Panc1 (cell line): ENCODE measurements around the gene SNRNP48. TPM values are rescaled to one million over a fixed set of nuclear protein-coding genes. Genes with fewer than 3 reads are reported as not detected.

Experiments
- ATAC-seq: fragments of 200-7000 bp; cut with Tn5 transposase; 2 replicates; pipeline ENCODE4 v1.9.1; 2020; ENCODE audit warnings: mild to moderate bottlenecking, moderate library complexity
- BruUV-seq: library from RNA; stranded (reverse); fragments of 400-500 nt; replicated peaks from 2 replicates; lab custom pipeline; 2021; lab: Mats Ljungman, UMichigan
- CTCF ChIA-PET: fragments of 300-600 bp; sonication (Branson Sonifier 250); formaldehyde crosslinking; loops from one replicate; lab custom pipeline; 2022; ENCODE audit warnings: antibody characterized with exemption; lab: Charles Lee
- POLR2A ChIA-PET: fragments of 300-600 bp; sonication (Branson Sonifier 250); formaldehyde crosslinking; loops from one replicate; lab custom pipeline; 2022; ENCODE audit warnings: antibody characterized with exemption; lab: Charles Lee
- DNase-seq: peaks from one replicate; pipeline ENCODE4 v3.0.0-alpha.2; 2010; ENCODE audit warnings: low read depth, low spot score
- H3K27ac ChIP-seq: 2 replicates; pipeline ENCODE4 v1.5.1; 2011; ENCODE audit warnings: mild to moderate bottlenecking, low read length, inconsistent platforms
- H3K27me3 ChIP-seq: fragments of 200-500 bp; sonication (Bioruptor generic); 2 replicates; pipeline ENCODE4 v1.6.0; 2014; ENCODE audit warnings: low read length, inconsistent platforms; ENCODE audit not compliant: control insufficient read depth, insufficient read depth
- H3K36me3 ChIP-seq: fragments of 200-500 bp; sonication (Bioruptor generic); 2 replicates; pipeline ENCODE4 v1.5.1; 2014; ENCODE audit warnings: inconsistent platforms, mild to moderate bottlenecking, low read length, moderate library complexity; ENCODE audit not compliant: control insufficient read depth, insufficient read depth
- H3K4me1 ChIP-seq: 2 replicates; pipeline ENCODE4 v1.5.1; 2011; ENCODE audit warnings: inconsistent platforms, mild to moderate bottlenecking, low read length, moderate library complexity; ENCODE audit not compliant: control insufficient read depth, insufficient read depth
- H3K4me3 ChIP-seq, 2 experiments: 2 replicates each; pipeline ENCODE4 v1.5.1; 2011 to 2012; ENCODE audit warnings: low read depth in 2 of 2, low read length in 2 of 2, mild to moderate bottlenecking in 2 of 2, inconsistent platforms in 1 of 2, moderate library complexity in 1 of 2
- H3K9me3 ChIP-seq: fragments of 200-500 bp; sonication (Bioruptor generic); 2 replicates; pipeline ENCODE4 v1.5.1; 2014; ENCODE audit warnings: low read depth, mild to moderate bottlenecking, inconsistent platforms, low read length, moderate library complexity; ENCODE audit not compliant: control insufficient read depth, insufficient read depth
- POLR2AphosphoS5 ChIP-seq: IDR thresholded peaks from 2 replicates; pipeline ENCODE4 v1.6.1; 2012; ENCODE audit warnings: mild to moderate bottlenecking, low read depth, low read length, moderate library complexity
- SIN3A ChIP-seq: IDR thresholded peaks from 2 replicates; pipeline ENCODE4 v1.6.1; 2012; ENCODE audit warnings: low read depth, mild to moderate bottlenecking, low read length, moderate library complexity, borderline replicate concordance; ENCODE audit not compliant: insufficient read depth
- TCF7L2 ChIP-seq: IDR thresholded peaks from 2 replicates; pipeline ENCODE4 v1.6.1; 2011; ENCODE audit warnings: mild to moderate bottlenecking, low read depth, low read length, inconsistent platforms
- in situ Hi-C: cut with HindIII; loops from 2 replicates; pipeline ENCODE4 v1.10.0; 2016; ENCODE audit warnings: low sequenced_read_pairs, low pct_unique_long_range_greater_than_20kb
- intact Hi-C: fragments of 100-400 bp; cut with micrococcal nuclease; formaldehyde crosslinking; loops from one replicate; pipeline ENCODE4 v1.10.0; 2022; ENCODE audit not compliant: unreplicated experiment
- total RNA-seq: library from RNA; stranded (reverse); gene quantifications from one replicate; pipeline ENCODE4 v1.2.1, GENCODE V29; 2021; ENCODE audit not compliant: unreplicated experiment
- TF ChIP-seq, protein P1 (sequence below), 2 experiments: IDR thresholded peaks; 2 replicates each; pipeline ENCODE4 v1.6.1; 2011 to 2012; ENCODE audit warnings: low read depth in 2 of 2, control low read depth in 1 of 2, low read length in 1 of 2, mild to moderate bottlenecking in 1 of 2, moderate library complexity in 1 of 2; ENCODE audit not compliant: insufficient read depth in 1 of 2
- TF ChIP-seq, protein P2 (sequence below): fragments of 450-650 bp; IDR thresholded peaks from 2 replicates; pipeline ENCODE4 v1.5.1; 2017; ENCODE audit warnings: mild to moderate bottlenecking

The SNRNP48 gene
- total RNA-seq, 1 experiment from 2014 or later = 10.7 TPM

DNA sequence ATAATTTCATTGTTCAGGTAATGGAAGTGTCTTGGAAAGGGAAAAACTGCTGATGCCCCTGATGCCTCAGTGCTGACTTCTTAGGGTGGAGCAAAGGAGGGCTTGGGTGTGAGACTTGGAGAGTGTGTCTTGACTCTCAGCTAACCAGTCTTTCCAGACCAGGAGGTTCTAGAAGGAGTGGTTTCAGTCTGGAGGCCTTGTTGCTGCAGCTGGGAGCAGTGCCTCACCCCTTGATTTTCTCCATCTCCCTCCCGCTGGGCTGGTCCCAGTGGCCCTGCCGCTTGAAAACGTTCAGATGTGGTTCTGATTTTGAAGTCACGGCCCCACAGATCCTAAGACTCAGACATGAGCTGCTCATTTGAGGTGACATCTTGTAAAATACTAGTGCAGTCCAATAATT is 43.1 kb upstream of the SNRNP48 start:
- ATAC-seq (no peak), DNase-seq (no peak)
- Histone ChIP-seq H3K9me3 (no peaks in the 10 kb centered on the region), H3K36me3 (peaks cover 2% of the 10 kb centered on the region; the same call in 1 of the 2 replicates), H3K27me3 (peaks cover 16% of the 10 kb centered on the region), H3K4me1 (peaks cover 4% of the 10 kb centered on the region), H3K27ac (no peak overlapping the region), H3K4me3 (no peak overlapping the region)
- ChIA-PET POLR2A (interaction anchor here (0.6 kb wide), 1 partner anchor 56 kb away, joined by 4 read pairs; no protein-coding TSS in a partner anchor), CTCF (no interaction called here)
- in situ Hi-C loops = no loop called here
- no TSS peak for BruUV-seq
- TF ChIP-seq POLR2AphosphoS5 (no peak), TCF7L2 (no peak), SIN3A (no peak)
- TF ChIP-seq, protein P1, sequence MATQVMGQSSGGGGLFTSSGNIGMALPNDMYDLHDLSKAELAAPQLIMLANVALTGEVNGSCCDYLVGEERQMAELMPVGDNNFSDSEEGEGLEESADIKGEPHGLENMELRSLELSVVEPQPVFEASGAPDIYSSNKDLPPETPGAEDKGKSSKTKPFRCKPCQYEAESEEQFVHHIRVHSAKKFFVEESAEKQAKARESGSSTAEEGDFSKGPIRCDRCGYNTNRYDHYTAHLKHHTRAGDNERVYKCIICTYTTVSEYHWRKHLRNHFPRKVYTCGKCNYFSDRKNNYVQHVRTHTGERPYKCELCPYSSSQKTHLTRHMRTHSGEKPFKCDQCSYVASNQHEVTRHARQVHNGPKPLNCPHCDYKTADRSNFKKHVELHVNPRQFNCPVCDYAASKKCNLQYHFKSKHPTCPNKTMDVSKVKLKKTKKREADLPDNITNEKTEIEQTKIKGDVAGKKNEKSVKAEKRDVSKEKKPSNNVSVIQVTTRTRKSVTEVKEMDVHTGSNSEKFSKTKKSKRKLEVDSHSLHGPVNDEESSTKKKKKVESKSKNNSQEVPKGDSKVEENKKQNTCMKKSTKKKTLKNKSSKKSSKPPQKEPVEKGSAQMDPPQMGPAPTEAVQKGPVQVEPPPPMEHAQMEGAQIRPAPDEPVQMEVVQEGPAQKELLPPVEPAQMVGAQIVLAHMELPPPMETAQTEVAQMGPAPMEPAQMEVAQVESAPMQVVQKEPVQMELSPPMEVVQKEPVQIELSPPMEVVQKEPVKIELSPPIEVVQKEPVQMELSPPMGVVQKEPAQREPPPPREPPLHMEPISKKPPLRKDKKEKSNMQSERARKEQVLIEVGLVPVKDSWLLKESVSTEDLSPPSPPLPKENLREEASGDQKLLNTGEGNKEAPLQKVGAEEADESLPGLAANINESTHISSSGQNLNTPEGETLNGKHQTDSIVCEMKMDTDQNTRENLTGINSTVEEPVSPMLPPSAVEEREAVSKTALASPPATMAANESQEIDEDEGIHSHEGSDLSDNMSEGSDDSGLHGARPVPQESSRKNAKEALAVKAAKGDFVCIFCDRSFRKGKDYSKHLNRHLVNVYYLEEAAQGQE (IDR thresholded peaks at IDR 0.05; ENCODE audit: insufficient read depth in 1 of 2, low read depth in 2 of 2, low read length in 1 of 2) = no peak
- TF ChIP-seq, protein P2, sequence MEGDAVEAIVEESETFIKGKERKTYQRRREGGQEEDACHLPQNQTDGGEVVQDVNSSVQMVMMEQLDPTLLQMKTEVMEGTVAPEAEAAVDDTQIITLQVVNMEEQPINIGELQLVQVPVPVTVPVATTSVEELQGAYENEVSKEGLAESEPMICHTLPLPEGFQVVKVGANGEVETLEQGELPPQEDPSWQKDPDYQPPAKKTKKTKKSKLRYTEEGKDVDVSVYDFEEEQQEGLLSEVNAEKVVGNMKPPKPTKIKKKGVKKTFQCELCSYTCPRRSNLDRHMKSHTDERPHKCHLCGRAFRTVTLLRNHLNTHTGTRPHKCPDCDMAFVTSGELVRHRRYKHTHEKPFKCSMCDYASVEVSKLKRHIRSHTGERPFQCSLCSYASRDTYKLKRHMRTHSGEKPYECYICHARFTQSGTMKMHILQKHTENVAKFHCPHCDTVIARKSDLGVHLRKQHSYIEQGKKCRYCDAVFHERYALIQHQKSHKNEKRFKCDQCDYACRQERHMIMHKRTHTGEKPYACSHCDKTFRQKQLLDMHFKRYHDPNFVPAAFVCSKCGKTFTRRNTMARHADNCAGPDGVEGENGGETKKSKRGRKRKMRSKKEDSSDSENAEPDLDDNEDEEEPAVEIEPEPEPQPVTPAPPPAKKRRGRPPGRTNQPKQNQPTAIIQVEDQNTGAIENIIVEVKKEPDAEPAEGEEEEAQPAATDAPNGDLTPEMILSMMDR = no peak
- intact Hi-C loops = no loop called here

- peaks cover 4% of the 10 kb centered on the region for H3K4me1 ChIP-seq
- no peak overlapping the region for H3K4me3 ChIP-seq
- peaks cover 2% of the 10 kb centered on the region; the same call in 1 of the 2 replicates for H3K36me3 ChIP-seq
- CTCF ChIA-PET = no interaction called here
- ATAC-seq = no peak
- POLR2A ChIA-PET = interaction anchor here (0.6 kb wide), 1 partner anchor 57 kb away, joined by 4 read pairs; no protein-coding TSS in a partner anchor
- no peaks in the 10 kb centered on the region for H3K9me3 ChIP-seq
- H3K27ac ChIP-seq = no peak overlapping the region
- H3K27me3 ChIP-seq = peaks cover 16% of the 10 kb centered on the region
- no peak for DNase-seq
- in situ Hi-C loops = no loop called here
- intact Hi-C loops = no loop called here
- TF ChIP-seq, protein P1 (IDR thresholded peaks at IDR 0.05; ENCODE audit: insufficient read depth in 1 of 2, low read depth in 2 of 2, low read length in 1 of 2) = no peak
- no peak for TF ChIP-seq SIN3A
- TF ChIP-seq, protein P2 = no peak
- no peak for TF ChIP-seq TCF7L2
- TF ChIP-seq POLR2AphosphoS5 = no peak
- BruUV-seq = no TSS peak
Observed at GRCh38 chr6:7547315-7547714, 42.7 kb upstream of the SNRNP48 start.
